Amniotic epithelial cell (primary cell): ENCODE results near the gene CLEC18C.
"Not testable (repeated sequence)": the region's sequence is repeated elsewhere in the genome, so short reads cannot be mapped to it uniquely, and the experiment has no call there.

Experiments
- DNase-seq: peaks from one replicate; pipeline ENCODE4 v3.0.0-alpha.2; 2010; ENCODE audit warnings: low read depth

Gene CLEC18C

DNA sequence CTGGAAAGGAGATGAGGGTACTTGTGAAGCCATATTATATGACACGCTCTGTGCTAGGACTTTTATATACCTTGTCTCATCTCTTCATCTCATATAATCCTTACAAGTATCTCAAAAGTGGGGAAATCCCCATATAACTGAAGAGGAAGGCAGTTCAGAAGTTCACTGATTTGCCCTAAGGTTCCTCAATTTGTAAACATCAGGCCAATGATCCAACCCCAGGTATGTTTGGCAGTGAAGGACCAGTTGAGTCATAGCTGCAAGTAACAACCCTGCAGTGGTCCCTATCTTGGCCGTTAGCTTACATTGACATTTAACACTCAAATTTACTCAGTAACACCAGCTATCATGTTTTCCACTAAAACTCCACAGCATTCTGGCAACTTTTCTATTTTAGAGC lies 45.0 kb downstream of the CLEC18C start:
- not testable (repeated sequence) for DNase-seq

DNA sequence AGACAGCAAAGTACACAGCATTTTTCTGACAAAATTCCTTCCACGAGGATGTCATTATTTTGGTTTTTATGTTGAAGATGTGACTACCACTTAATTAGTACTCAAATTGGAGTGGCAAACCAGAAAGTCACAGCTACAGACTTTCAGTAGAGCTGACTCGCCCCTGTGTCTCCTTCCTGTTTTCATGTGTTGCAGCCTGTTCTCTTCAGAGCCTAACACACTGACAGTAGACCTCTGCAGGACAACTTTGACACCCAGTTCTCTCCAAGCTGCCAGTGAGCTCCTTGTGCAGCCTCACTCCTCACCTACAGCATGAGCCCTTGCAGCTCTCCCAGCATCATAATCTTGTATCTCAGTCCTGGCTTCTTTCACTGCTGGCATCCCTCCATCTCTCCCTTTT lies 49.0 kb downstream of the CLEC18C start:
- DNase-seq, result not testable (repeated sequence)

DNA sequence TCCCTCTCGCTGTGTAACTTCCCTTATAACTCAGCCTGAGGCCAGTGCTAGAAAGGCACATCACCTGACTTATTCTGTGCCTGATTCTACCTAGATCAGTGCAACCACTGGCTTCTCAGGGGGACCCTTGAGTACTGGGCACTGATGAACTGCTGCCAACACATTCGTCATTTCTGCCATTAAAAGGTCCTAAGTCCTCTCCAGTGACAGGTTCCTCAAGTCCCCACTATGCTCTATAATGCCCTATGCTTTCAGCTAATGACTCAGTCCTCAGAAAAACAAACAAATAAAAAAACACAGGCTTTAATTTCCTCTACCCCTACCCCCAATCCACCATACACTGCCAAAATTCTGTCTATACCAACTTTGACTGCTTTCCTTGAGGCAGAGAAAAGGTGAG lies 49.6 kb downstream of the CLEC18C start:
- DNase-seq, result not testable (repeated sequence)

DNA sequence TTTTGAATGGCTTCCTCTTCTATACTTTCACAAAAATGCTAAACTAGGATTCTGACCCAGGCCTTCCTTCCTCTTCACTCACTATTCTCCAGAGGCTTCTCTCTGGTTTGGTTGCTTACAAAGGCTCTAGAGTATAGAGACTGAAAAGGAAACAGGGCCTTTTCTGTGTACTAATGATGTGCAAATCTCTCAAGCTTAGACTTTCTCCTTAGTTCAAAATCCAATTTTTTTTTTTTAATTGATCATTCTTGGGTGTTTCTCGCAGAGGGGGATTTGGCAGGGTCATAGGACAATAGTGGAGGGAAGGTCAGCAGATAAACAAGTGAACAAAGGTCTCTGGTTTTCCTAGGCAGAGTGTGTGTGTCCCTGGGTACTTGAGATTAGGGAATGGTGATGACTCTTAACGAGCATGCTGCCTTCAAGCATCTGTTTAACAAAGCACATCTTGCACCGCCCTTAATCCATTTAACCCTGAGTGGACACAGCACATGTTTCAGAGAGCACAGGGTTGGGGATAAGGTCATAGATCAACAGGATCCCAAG lies 50.5 kb downstream of the CLEC18C start:
- not testable (repeated sequence) for DNase-seq

DNA sequence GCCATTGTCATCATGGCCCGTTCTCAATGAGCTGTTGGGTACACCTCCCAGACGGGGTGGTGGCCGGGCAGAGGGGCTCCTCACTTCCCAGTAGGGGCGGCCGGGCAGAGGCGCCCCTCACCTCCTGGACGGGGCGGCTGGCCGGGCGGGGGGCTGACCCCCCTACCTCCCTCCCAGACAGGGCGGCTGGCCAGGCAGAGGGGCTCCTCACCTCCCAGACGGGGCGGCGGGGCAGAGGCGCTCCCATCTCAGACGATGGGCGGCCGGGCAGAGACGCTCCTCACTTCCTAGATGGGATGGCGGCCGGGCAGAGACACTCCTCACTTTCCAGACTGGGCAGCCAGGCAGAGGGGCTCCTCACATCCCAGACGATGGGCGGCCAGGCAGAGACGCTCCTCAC lies 51.1 kb downstream of the CLEC18C start:
- not testable (repeated sequence) for DNase-seq

DNA sequence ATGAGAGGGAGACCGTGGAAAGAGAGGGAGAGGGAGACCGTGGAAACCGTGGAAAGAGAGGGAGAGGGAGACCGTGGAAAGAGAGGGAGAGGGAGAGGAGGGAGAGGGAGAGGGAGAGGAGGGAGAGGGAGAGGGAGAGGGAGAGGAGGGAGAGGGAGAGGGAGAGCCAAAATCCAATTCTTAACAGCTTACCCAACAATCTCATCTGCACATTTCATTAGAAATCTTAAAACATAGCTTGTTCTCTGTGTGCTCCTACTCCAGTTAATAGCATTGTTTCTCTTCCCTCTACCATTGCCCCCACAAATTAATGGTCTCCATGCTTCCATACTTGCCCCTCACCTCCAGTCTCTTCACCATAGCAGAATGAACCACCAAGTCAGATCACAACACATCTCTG lies 51.8 kb downstream of the CLEC18C start:
- DNase-seq, result not testable (repeated sequence)

DNA sequence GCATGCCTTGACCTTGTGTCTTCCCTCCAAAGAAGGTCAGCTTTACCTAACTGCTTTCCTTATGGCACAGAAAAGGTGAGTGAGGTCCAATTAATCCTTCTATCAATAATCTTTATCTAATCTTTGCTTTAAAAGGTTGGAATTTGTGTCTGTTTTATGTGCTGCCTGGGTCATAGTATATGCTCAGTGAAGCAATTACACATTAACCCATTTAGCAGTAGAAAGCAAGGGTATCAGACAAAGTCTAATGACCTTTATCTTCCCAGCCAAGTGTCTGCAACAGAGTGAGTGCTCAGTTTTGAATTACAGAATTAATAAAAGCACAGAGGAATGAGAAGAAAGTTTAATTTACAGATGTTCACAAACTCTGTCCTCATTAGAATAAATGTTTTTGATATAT lies 52.4 kb downstream of the CLEC18C start:
- DNase-seq, result not testable (repeated sequence)

DNA sequence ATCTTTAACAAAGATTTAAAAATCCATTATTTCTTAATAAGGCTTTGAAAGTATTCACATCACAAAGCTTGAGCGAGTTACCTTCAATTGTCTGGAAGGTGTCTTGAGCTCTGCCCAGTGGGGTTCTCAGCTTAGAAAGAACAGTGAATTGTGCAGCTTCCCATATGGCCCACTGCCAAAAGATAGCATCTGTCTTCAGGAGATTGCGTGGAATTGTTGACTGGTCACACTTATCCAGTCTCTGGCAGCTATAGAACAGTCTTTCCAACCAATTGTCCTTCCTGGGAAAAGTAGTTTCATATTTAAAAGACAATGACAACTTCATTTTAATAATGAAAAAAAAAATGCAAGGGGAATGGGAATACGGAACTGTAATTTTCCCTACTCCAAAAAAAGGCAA lies 58.2 kb downstream of the CLEC18C start:
- not testable (repeated sequence) for DNase-seq
